Stomach (tissue), 19 donors: ENCODE data around the gene ARHGAP25. TPM values are rescaled to one million over a fixed set of nuclear protein-coding genes. Genes with fewer than 3 reads are reported as not detected.

Experiments used
- DNase-seq, 2 donors: peaks; one replicate each; pipeline versions ENCODE4 v3.0.0 to v3.0.0-alpha.2; 2013 to 2019
- H3K27ac ChIP-seq, 5 donors: fragments of 200-600 bp in 4 of 5; sonication (generic) in 4 of 5; one replicate each; pipeline ENCODE4 v1.5.1; 2013 to 2019; ENCODE audit warnings: mild to moderate bottlenecking in 1 of 5, moderate library complexity in 1 of 5
- H3K27me3 ChIP-seq, 3 donors: fragments of 200-600 bp; sonication (generic); one replicate each; pipeline ENCODE4 v1.5.1; 2017 to 2019; ENCODE audit warnings: mixed run types in 1 of 3
- H3K36me3 ChIP-seq, 4 donors: fragments of 200-600 bp; sonication (generic); 1 replicate in 3 of 4; 2 replicates in 1 of 4; pipeline ENCODE4 v1.5.1; 2016 to 2019
- H3K4me1 ChIP-seq, 4 donors: fragments of 200-600 bp; sonication (generic); one replicate each; pipeline ENCODE4 v1.5.1; 2016 to 2019
- H3K4me3 ChIP-seq, 4 donors: fragments of 200-600 bp; sonication (generic) in 3 of 4; one replicate each; pipeline ENCODE4 v1.5.1; 2016 to 2019; ENCODE audit warnings: mild to moderate bottlenecking in 1 of 4
- H3K9me3 ChIP-seq, 4 donors: fragments of 200-600 bp; sonication (generic); one replicate each; pipeline ENCODE4 v1.5.1; 2016 to 2019
- EP300 ChIP-seq: sonication (generic); formaldehyde crosslinking; IDR thresholded peaks from one replicate; pipeline ENCODE4 v1.6.1; 2017; ENCODE audit warnings: antibody characterized with exemption
- POLR2A ChIP-seq, 4 donors: fragments of 450-650 bp; IDR thresholded peaks; one replicate each; pipeline ENCODE4 v1.6.1; 2016; ENCODE audit warnings: antibody characterized with exemption in 4 of 4, control low read depth in 2 of 4, mild to moderate bottlenecking in 1 of 4, moderate library complexity in 1 of 4
- POLR2AphosphoS5 ChIP-seq, 3 donors: sonication (generic); formaldehyde crosslinking; IDR thresholded peaks; one replicate each; pipeline ENCODE4 v1.6.1; 2016; ENCODE audit warnings: antibody characterized with exemption in 3 of 3
- WGBS, 5 donors: extraction: QIAGEN DNeasy Blood & Tissue Kit in 3 of 5; methylation state at CpG; one replicate each; pipeline versions ENCODE4 v1.1.5 to v1.1.7; 2013 to 2018; 5-methylcytosine and 5-hydroxymethylcytosine counted together
- intact Hi-C: fragments of 100-400 bp; cut with DNase I; formaldehyde crosslinking; loops from one replicate; pipeline ENCODE4 v1.15.1; 2023; ENCODE audit warnings: low total_unique reads
- long read RNA-seq, 10 donors: transcript quantifications; one replicate each; lab custom pipeline, GENCODE V29; 2026
- polyA plus RNA-seq, 3 donors: library from polyadenylated mRNA; stranded (reverse); fragments of 200-250 nt; gene quantifications; one replicate each; pipeline ENCODE4 v1.2.3, GENCODE V29; 2013
- total RNA-seq, 5 donors: library from RNA; depleted of rRNA; stranded (reverse); fragments of >200 nt; gene quantifications; one replicate each; pipeline versions ENCODE4 v1.1.0 to v1.2.3, GENCODE V29; 2014 to 2016
- TF ChIP-seq, protein P1 (sequence below), 7 experiments: fragments of 450-650 bp in 4 of 7; fragments of 200-600 bp in 3 of 7; sonication (generic) in 3 of 7; IDR thresholded peaks; one replicate each; pipeline ENCODE4 v1.5.1; 2016 to 2019; ENCODE audit warnings: antibody characterized with exemption in 7 of 7, control low read depth in 2 of 7, mild to moderate bottlenecking in 1 of 7
- donor health status: healthy with polysubstance abuse.
- donor health status: Bipolar disorder and iron deficiency.
- donor health status: healthy.

Gene ARHGAP25, protein sequence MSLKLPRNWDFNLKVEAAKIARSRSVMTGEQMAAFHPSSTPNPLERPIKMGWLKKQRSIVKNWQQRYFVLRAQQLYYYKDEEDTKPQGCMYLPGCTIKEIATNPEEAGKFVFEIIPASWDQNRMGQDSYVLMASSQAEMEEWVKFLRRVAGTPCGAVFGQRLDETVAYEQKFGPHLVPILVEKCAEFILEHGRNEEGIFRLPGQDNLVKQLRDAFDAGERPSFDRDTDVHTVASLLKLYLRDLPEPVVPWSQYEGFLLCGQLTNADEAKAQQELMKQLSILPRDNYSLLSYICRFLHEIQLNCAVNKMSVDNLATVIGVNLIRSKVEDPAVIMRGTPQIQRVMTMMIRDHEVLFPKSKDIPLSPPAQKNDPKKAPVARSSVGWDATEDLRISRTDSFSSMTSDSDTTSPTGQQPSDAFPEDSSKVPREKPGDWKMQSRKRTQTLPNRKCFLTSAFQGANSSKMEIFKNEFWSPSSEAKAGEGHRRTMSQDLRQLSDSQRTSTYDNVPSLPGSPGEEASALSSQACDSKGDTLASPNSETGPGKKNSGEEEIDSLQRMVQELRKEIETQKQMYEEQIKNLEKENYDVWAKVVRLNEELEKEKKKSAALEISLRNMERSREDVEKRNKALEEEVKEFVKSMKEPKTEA
- total RNA-seq (10 to 100 TPM in 2 of 5 donors, 1 to 10 TPM in 1, under 1 TPM in 1, not detected in 1; 0.29 to 17.1 (median 8.7) TPM), polyA plus RNA-seq (1 to 10 TPM; 3.6 to 6.3 (median 4.0) TPM)
- long read RNA-seq, donor 1, partial matches to known transcripts: 0 of 1 reads
- long read RNA-seq, donor 1, other reads (novel, unspliced or antisense): 0 of 1 reads
- long read RNA-seq, donor 2, partial matches to known transcripts: 0 of 1 reads
- long read RNA-seq, donor 2, other reads (novel, unspliced or antisense): 0 of 1 reads
- long read RNA-seq, donor 3: 0 reads
- long read RNA-seq, donor 4, partial matches to known transcripts: 0 of 1 reads
- long read RNA-seq, donor 4, other reads (novel, unspliced or antisense): 0 of 1 reads
- long read RNA-seq, donor 5, partial matches to known transcripts: 0 of 1 reads
- long read RNA-seq, donor 5, other reads (novel, unspliced or antisense): 0 of 1 reads
- long read RNA-seq, donor 6: 0 reads
- long read RNA-seq, donor 7: 0 reads
- long read RNA-seq, donor 8, partial matches to known transcripts: 0 of 1 reads
- long read RNA-seq, donor 8, other reads (novel, unspliced or antisense): 0 of 1 reads
- long read RNA-seq, donor 9, partial matches to known transcripts: 0 of 1 reads
- long read RNA-seq, donor 9, other reads (novel, unspliced or antisense): 0 of 1 reads
- long read RNA-seq, donor 10: 0 reads

DNA sequence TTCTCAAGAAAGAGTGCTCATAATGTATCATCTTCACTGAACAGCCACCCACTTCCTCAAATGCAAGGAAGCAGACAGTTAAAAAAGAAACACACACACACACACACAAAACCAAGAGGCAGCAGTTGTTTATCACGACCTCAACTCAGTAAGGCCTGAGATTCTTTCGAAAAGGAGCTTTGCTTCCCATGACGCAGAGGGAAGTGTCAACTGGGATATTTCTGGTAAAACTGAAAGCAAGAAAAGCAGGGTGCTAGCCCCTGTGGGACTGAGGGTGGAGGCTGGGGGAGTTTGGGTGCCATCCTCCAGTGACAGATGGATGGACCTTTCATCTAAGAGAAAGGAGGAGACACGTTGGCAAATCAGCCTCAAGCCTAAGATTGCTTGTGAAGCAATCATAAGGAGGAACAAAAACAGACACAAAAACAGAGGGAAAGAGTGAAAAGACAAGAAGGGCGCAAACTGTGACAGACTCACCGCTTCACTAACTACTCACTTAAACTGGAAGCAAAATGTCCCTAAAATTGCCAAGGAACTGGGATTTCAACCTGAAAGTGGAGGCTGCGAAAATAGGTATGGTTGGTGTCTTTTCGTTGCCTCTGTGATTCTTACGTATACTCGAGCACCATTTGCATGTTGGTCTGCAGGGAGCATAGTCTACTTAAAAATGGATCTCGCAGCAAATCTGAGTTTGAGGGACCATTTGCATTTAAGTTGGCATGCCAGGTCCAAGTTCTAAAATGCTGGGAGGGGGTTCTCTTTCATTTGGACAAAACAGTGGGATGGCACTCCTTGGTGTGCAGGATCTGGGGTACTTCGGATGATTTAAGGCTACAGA, at the start of gene ARHGAP25:
Gene ARHGAP25 (plus strand): TSS at position 124 of the 838 bp plus-strand sequence. CDS start 389 bp downstream, at position 513.
- 65 to 79% (median 77%) methylated on average over 12 of the region's 12 CpGs for WGBS, 5 donors
- H3K36me3 ChIP-seq: no peaks in the 10 kb centered on the region
- intact Hi-C loops: no loop called here
- no peaks in the 10 kb centered on the region for H3K27me3 ChIP-seq
- H3K27ac ChIP-seq: peak within 1 kb of the TSS; percentile 26 to 83 (median 67)
- H3K9me3 ChIP-seq: no peaks in the 10 kb centered on the region
- TF ChIP-seq POLR2A (IDR thresholded peaks at IDR 0.05) (no peak), POLR2AphosphoS5 (IDR thresholded peaks at IDR 0.05) (peak in 1 of 3 donors; percentile 48), EP300 (no peak)
- TF ChIP-seq, protein P1, sequence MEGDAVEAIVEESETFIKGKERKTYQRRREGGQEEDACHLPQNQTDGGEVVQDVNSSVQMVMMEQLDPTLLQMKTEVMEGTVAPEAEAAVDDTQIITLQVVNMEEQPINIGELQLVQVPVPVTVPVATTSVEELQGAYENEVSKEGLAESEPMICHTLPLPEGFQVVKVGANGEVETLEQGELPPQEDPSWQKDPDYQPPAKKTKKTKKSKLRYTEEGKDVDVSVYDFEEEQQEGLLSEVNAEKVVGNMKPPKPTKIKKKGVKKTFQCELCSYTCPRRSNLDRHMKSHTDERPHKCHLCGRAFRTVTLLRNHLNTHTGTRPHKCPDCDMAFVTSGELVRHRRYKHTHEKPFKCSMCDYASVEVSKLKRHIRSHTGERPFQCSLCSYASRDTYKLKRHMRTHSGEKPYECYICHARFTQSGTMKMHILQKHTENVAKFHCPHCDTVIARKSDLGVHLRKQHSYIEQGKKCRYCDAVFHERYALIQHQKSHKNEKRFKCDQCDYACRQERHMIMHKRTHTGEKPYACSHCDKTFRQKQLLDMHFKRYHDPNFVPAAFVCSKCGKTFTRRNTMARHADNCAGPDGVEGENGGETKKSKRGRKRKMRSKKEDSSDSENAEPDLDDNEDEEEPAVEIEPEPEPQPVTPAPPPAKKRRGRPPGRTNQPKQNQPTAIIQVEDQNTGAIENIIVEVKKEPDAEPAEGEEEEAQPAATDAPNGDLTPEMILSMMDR (IDR thresholded peaks at IDR 0.05): no peak
- peak in 1 of 2 donors; percentile 52 for DNase-seq
- peaks cover 0 to 52% (median 13%) of the 10 kb centered on the region in 4 donors for H3K4me1 ChIP-seq
- H3K4me3 ChIP-seq: peak within 1 kb of the TSS; percentile 12 to 23 (median 21)

DNA sequence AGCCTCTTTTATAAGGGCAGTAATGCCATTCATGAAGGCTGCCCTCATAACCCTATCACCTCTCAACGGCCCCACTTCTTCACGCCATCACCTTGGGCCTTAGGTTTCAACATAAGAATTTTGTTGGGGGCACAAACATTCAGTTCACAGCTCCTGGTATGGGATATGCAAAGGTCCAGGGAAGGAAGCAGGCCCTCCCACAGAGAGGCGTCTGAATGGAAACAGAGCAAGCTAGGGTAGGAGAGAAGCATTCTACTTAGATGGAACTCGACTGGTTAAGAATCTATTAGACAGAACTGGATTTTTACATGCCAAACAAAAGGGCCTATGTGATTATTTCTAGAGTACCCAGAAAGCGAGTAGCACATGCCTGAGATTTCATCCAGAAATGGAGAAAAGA, 48.4 kb upstream of the ARHGAP25 start:
- TF ChIP-seq POLR2A (IDR thresholded peaks at IDR 0.05) (no peak), POLR2AphosphoS5 (IDR thresholded peaks at IDR 0.05) (no peak), EP300 (no peak)
- TF ChIP-seq, protein P1 (IDR thresholded peaks at IDR 0.05): no peak
- Histone ChIP-seq H3K9me3 (no peaks in the 10 kb centered on the region), H3K4me1 (no peaks in the 10 kb centered on the region), H3K27ac (no peak overlapping the region), H3K27me3 (no peaks in the 10 kb centered on the region), H3K4me3 (no peak overlapping the region), H3K36me3 (no peaks in the 10 kb centered on the region)
- intact Hi-C loops: no loop called here
- no peak for DNase-seq
- 65 to 87% (median 82%) methylated on average over 5 of the region's 5 CpGs for WGBS, 5 donors

DNA sequence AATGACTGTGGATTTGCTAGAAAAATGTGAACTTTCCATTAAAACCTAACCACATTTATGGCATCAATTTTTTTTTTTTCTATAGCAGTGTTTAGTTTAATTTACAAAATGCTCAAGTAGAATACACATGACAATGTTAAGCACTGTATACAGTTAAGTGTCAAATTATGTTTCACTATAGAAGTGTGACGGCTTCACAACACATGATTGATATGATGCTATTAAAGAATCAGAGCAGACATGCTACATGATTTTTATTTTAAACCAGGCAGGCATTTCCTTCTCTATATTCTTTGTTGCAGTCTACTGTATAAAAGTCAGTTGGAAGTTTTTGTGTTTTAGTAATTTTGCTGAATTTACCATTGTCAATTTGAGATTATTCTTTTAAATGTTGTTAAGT, 47.6 kb upstream of the ARHGAP25 start:
- no peak for DNase-seq
- intact Hi-C loops: no loop called here
- TF ChIP-seq POLR2A (IDR thresholded peaks at IDR 0.05) (no peak), EP300 (no peak), POLR2AphosphoS5 (IDR thresholded peaks at IDR 0.05) (no peak)
- TF ChIP-seq, protein P1 (IDR thresholded peaks at IDR 0.05): no peak
- 85 to 94% (median 91%) methylated on average over 1 of the region's 1 CpG for WGBS, 5 donors
- Histone ChIP-seq H3K4me1 (no peaks in the 10 kb centered on the region), H3K27ac (no peak overlapping the region), H3K4me3 (no peak overlapping the region), H3K9me3 (no peaks in the 10 kb centered on the region), H3K36me3 (no peaks in the 10 kb centered on the region), H3K27me3 (no peaks in the 10 kb centered on the region)
